NCI-H146 treated with DMSO at 0.1 percent for 48 hours (cell line): ENCODE measurements around the gene YBEY.
"Not testable (repeated sequence)": the region's sequence is repeated elsewhere in the genome, so short reads cannot be mapped to it uniquely, and the experiment has no call there.

Experiments
- DNase-seq: peaks from one replicate; lab custom pipeline; 2025; ENCODE audit not compliant: unreplicated experiment; lab: John Stamatoyannopoulos, UW

The YBEY gene

GRCh38 chr21:46299167-46299566 is 13.0 kb downstream of the YBEY start:
- DNase-seq, result no peak

GRCh38 chr21:46301759-46302158 is 15.6 kb downstream of the YBEY start:
- no peak for DNase-seq

- DNase-seq, result no peak
Measured at GRCh38 chr21:46304437-46304836, 18.3 kb downstream of the YBEY start.

GRCh38 chr21:46304955-46305354 is 18.8 kb downstream of the YBEY start:
- no peak for DNase-seq

DNA sequence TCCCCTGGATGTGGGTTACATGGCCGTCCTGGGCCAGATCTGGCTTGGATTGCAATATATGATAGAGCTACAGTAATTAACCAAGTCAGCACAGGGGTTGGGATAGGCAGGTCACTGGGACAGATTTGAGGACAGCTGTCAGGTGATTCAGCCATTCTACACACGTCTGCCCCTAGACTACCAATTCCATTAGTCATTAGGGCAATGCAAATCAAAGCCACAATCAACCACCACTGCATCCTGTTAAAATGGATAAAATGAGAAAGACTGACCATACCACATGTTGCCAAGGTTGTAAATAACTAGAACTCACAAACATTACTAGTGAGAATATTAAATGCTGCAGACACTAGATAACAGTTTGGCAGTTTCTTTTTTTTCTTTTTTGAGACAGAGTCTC is 21.5 kb downstream of the YBEY start:
- no peak for DNase-seq

- DNase-seq, result no peak
Measured at GRCh38 chr21:46308431-46308830, 22.3 kb downstream of the YBEY start.

GRCh38 chr21:46310260-46310659 is 24.1 kb downstream of the YBEY start:
- not testable (repeated sequence) for DNase-seq

DNA sequence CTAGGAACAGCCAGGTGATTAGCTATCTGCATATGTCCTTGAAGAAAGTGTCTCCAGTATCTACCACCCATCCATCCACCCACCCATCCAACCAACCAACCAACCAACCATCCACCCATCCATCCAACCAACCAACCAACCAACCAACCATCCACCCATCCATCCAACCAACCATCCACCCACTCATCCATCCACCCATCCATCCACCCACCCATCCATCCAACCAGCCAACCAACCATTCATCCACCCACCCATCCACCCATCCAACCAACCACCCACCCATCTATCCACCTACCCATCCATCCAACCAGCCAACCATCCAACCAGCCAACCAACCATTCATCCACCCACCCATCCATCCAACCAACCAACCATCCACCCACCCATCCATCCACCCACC is 25.4 kb downstream of the YBEY start:
- DNase-seq, result no peak

- DNase-seq, result no peak
Measured at GRCh38 chr21:46312949-46313348, 26.8 kb downstream of the YBEY start.

DNA sequence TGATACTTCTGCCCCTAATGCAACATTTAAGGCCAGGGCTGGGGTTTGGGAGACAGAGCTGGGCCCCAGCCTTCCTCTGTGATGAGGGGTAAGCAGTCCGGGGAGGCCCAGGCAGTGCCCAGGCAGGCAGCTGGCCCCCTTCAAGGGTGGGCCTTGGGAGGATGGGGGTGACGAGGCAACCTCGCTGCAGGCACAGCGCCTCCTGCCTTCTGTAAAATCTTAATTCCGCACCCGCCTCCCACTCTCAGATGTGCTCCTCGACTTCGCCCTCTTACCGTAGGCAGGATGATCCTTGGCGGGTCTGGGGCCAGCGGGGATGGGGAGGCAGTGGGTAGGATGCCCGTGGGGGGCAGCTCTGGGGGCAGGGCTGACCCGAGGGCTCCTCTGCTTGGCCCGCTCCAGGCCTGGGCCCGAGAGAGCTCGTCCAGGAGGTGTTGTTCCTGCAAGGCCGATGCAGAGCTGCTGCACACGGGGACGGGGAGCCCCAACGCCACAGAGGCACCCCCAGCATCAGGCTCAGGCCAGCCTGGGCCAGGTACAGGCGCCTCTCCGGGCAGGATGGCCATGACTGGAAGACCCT is 28.4 kb downstream of the YBEY start:
- no peak for DNase-seq

DNA sequence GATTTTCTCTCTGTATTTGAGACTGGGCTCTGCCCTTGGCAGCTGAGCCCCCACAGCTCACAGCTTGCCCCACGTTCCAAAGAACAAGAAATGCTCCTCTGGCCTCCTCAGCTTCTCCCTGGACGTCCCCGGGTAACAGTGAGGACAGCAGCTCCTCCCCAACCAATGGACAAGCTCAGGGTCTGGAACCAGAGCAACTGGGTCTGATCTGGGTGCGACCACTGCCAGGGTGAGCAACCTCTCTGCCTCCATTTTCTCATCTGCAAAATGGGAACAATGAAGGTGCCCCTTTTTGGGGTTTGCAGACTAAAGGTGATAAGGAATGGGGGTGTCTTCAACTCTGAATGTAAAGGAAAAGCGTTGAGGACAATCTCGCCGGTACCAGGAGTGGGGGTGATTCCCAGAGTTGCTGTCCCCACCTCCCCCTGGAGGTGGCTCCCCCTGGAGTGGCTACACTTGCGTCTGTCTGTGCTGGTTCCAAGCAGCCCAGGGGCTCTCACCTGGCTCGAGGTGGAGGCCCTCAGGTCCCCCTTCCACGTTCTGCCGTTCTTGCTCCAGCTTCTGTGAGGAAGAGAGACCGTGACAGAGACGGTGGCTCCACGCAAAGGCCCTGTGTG is 30.7 kb downstream of the YBEY start:
- no peak for DNase-seq

- DNase-seq, result peak; percentile 75
Measured at GRCh38 chr21:46317710-46318463, 31.7 kb downstream of the YBEY start.

DNA sequence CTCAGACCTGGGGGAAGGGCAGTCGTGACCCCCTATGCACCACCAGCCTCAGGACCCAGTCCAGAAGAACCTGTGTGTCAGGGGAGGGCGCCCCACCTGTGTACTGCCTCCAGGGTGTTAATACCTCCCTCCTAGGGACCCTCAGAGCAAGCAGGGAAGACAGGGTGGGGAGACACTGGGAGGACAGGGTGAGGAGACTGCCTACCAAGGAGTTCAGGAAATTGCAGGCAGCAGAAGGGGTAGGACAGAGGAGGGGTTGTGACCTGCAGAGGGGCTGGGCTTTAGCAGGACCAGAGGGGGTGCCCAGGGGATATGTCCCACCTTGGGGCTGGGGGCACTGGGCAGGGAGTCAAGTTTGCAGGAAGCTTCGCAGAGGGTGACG is 32.3 kb downstream of the YBEY start:
- DNase-seq, result no peak

- DNase-seq, result no peak
Measured at GRCh38 chr21:46319186-46319585, 33.0 kb downstream of the YBEY start.

- no peak for DNase-seq
Measured at GRCh38 chr21:46320331-46320801, 34.2 kb downstream of the YBEY start.

GRCh38 chr21:46322351-46323226 is 36.4 kb downstream of the YBEY start:
- no peak for DNase-seq

DNA sequence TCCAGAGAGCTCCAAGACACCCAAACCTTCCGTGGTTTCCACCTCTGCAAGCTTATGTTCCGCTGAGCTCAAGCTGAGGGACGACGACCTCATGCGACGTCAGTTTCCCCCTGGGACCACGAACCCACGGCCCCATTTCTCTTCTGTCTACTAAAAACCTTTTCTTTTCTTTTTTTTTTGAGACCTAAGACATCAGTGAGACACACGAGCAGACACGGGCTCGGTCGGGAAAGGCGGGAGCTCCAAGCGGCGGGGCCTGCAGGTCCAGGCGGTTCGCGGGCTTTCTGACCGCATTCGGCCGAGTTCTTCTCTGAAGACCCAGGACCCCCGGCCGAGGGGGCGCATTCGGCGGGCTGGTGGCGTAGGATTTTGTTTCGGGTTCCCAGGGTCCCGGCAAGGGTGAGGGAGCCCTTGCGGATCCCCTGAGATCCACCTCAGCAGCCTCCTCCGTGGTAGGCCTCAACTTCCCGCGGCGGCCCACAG is 37.1 kb downstream of the YBEY start:
- DNase-seq, result no peak

DNA sequence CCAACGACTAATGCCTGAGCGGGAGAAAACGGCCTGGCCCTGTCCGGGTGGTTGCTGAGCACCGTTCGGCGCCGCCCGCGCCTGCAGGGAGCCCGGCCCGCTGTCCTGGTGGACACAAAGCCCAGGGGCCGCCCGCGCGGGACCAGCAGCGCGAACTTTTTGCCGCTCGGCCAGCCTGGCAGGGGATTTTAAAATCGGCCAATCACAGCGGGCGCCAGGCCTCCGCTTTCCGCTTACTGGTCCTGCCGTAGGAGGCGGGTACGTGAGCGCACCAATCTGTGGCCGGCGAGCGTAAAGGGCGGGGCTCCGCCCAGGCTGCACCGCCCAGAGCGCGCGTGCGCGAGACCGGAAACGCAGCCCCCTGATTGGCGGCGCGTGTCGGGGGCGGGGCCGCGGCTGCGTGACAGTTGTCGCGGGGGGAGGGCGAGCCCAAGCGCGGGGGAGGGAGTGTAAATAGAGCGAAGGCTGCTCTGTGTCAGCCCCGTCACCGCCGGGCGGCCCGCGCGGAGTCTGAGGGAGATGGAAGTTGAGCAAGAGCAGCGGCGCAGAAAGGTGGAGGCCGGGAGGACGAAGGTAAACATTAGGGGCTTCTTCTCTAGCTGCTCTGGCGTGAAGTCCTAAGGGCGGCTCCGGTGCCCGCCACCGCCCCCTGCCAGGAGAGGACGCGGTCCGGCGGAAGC is 37.7 kb downstream of the YBEY start, which contains the start of the genes C21orf58 and PCNT:
TSS of gene C21orf58 (minus strand) at position 161 of the 680 bp plus-strand sequence. CDS start 1,132 bp downstream, outside the sequence.
TSS of gene PCNT (plus strand) at position 447 of the 680 bp plus-strand sequence. CDS start at position 520, 73 bp downstream.
- DNase-seq, result peak; percentile 85

GRCh38 chr21:46324390-46325072 is 38.4 kb downstream of the YBEY start:
- peak; percentile 52 for DNase-seq
